HCT116 (cell line): ENCODE data around the gene KCNJ16. TPM values are rescaled to one million over a fixed set of nuclear protein-coding genes. Genes with fewer than 3 reads are reported as not detected.

Experiments
- ATAC-seq: fragments of 200-7000 bp; cut with Tn5 transposase; 2 replicates; pipeline ENCODE4 v1.9.1; 2020; ENCODE audit warnings: mild to moderate bottlenecking, moderate library complexity
- BruUV-seq: library from RNA; stranded (reverse); fragments of 400-500 nt; replicated peaks from 2 replicates; lab custom pipeline; 2021; lab: Mats Ljungman, UMichigan
- CTCF ChIA-PET: fragments of 300-600 bp; sonication (Branson Sonifier 250); formaldehyde crosslinking; loops from one replicate; lab custom pipeline; 2021; ENCODE audit warnings: antibody characterized with exemption; lab: Charles Lee
- POLR2A ChIA-PET: fragments of 300-600, 350-600 bp; sonication (Branson Sonifier 250); formaldehyde crosslinking; loops from one replicate; lab custom pipeline; 2021; ENCODE audit warnings: antibody characterized with exemption; lab: Charles Lee
- RAD21 ChIA-PET, 2 experiments: fragments of 300-600 bp; sonication (Branson Sonifier 250); formaldehyde crosslinking; loops; one replicate each; lab custom pipeline; 2023; ENCODE audit warnings: low total read pairs in 2 of 2; ENCODE audit not compliant: uncharacterized antibody in 2 of 2, unreplicated experiment in 2 of 2, low non-redundant PET in 1 of 2; lab: Charles Lee
- DNase-seq: peaks from one replicate; pipeline ENCODE4 v3.0.0-alpha.2; 2010; ENCODE audit warnings: low read depth, low spot score
- H2AFZ ChIP-seq: fragments of 200-600 bp; shearing (Covaris generic), sonication (generic); 2 replicates; pipeline ENCODE4 v1.6.1; 2017; ENCODE audit warnings: low read depth, mixed run types, mixed read lengths, antibody characterized with exemption, low read length; ENCODE audit not compliant: poor library complexity, severe bottlenecking
- H3K27ac ChIP-seq: 2 replicates; pipeline ENCODE4 v1.5.1; 2012; ENCODE audit warnings: low read depth, low read length
- H3K27me3 ChIP-seq: fragments of 200-600 bp; sonication (generic); 2 replicates; pipeline ENCODE4 v1.6.1; 2016; ENCODE audit warnings: mixed run types, low read length, mixed read lengths; ENCODE audit not compliant: insufficient read depth
- H3K36me3 ChIP-seq, 2 experiments: fragments of 200-500 bp in 1 of 2; fragments of 200-600 bp in 1 of 2; sonication (Bioruptor generic) in 1 of 2; sonication (generic) in 1 of 2; 2 replicates each; pipeline versions ENCODE4 v1.5.1 to v1.6.1; 2014 to 2016; ENCODE audit warnings: low read length in 2 of 2, inconsistent platforms in 1 of 2, mixed read lengths in 1 of 2, mixed run types in 1 of 2; ENCODE audit not compliant: insufficient read depth in 2 of 2, control insufficient read depth in 1 of 2
- H3K4me1 ChIP-seq, 2 experiments: fragments of 200-600 bp in 1 of 2; sonication (generic) in 1 of 2; 2 replicates each; pipeline versions ENCODE4 v1.5.1 to v1.6.1; 2012 to 2017; ENCODE audit warnings: low read length in 2 of 2, inconsistent platforms in 1 of 2, mild to moderate bottlenecking in 1 of 2, mixed read lengths in 1 of 2, mixed run types in 1 of 2, moderate library complexity in 1 of 2; ENCODE audit not compliant: insufficient read depth in 2 of 2, control insufficient read depth in 1 of 2
- H3K4me2 ChIP-seq: fragments of 200-600 bp; sonication (generic); 2 replicates; pipeline ENCODE4 v1.6.1; 2017; ENCODE audit warnings: mixed run types, low read length, mixed read lengths
- H3K4me3 ChIP-seq, 2 experiments: fragments of 200-600 bp in 1 of 2; sonication (generic) in 1 of 2; replicated peaks in 1 of 2; 2 replicates each; pipeline ENCODE4 v1.5.1; 2011 to 2016; ENCODE audit warnings: low read length in 2 of 2, control low read depth in 1 of 2, low read depth in 1 of 2, mild to moderate bottlenecking in 1 of 2, mixed read lengths in 1 of 2, mixed run types in 1 of 2
- H3K79me2 ChIP-seq: fragments of 200-600 bp; sonication (generic); 2 replicates; pipeline ENCODE4 v1.6.1; 2017; ENCODE audit warnings: mild to moderate bottlenecking, mixed run types, low read length, moderate library complexity, mixed read lengths; ENCODE audit not compliant: insufficient read depth
- H3K9ac ChIP-seq: fragments of 200-600 bp; sonication (generic); 2 replicates; pipeline ENCODE4 v1.6.1; 2016; ENCODE audit warnings: low read length, mixed read lengths
- H3K9me2 ChIP-seq: fragments of 200-600 bp; sonication (generic), shearing (Covaris generic); 2 replicates; pipeline ENCODE4 v1.6.1; 2017; ENCODE audit warnings: mixed run types, mild to moderate bottlenecking, moderate library complexity; ENCODE audit not compliant: insufficient read depth
- H3K9me3 ChIP-seq, 2 experiments: fragments of 200-500 bp in 1 of 2; fragments of 200-600 bp in 1 of 2; sonication (Bioruptor generic) in 1 of 2; sonication (generic) in 1 of 2; 2 replicates each; pipeline ENCODE4 v1.6.1; 2014 to 2017; ENCODE audit warnings: low read length in 2 of 2, mixed read lengths in 2 of 2, inconsistent platforms in 1 of 2, low read depth in 1 of 2, mild to moderate bottlenecking in 1 of 2, mixed run types in 1 of 2, moderate library complexity in 1 of 2; ENCODE audit not compliant: control insufficient read depth in 1 of 2, insufficient read depth in 1 of 2
- H4K20me1 ChIP-seq: fragments of 200-600 bp; sonication (generic), shearing (Covaris generic); 2 replicates; pipeline ENCODE4 v1.6.1; 2017; ENCODE audit warnings: mixed run types, mild to moderate bottlenecking, moderate library complexity; ENCODE audit not compliant: insufficient read depth
- ATF3 ChIP-seq: IDR thresholded peaks from 2 replicates; pipeline ENCODE4 v1.6.1; 2012
- CBX3 ChIP-seq: IDR thresholded peaks from 2 replicates; pipeline ENCODE4 v1.6.1; 2012; ENCODE audit warnings: low read depth
- CEBPB ChIP-seq: IDR thresholded peaks from 2 replicates; pipeline ENCODE4 v1.6.1; 2012; ENCODE audit warnings: low read depth
- CTCF ChIP-seq, 3 experiments: fragments of 200-600 bp in 1 of 3; sonication (generic) in 1 of 3; IDR thresholded peaks in 2 of 3; conservative IDR thresholded peaks in 1 of 3; 2 replicates each; pipeline ENCODE4 v1.5.1; 2012 to 2017; ENCODE audit warnings: low read depth in 2 of 3, low read length in 2 of 3, antibody characterized with exemption in 1 of 3, borderline replicate concordance in 1 of 3, control low read depth in 1 of 3, mild to moderate bottlenecking in 1 of 3, mixed read lengths in 1 of 3, mixed run types in 1 of 3, moderate library complexity in 1 of 3; ENCODE audit not compliant: insufficient read depth in 1 of 3
- EGR1 ChIP-seq: IDR thresholded peaks from 2 replicates; pipeline ENCODE4 v1.6.1; 2012; ENCODE audit warnings: low read depth
- ELF1 ChIP-seq: IDR thresholded peaks from 2 replicates; pipeline ENCODE4 v1.6.1; 2012; ENCODE audit warnings: low read depth, borderline replicate concordance
- EZH2phosphoT487 ChIP-seq: fragments of 200-600 bp; IDR thresholded peaks from 2 replicates; pipeline ENCODE4 v1.6.1; 2018; ENCODE audit warnings: antibody characterized with exemption, borderline replicate concordance
- POLR2A ChIP-seq: IDR thresholded peaks from 2 replicates; pipeline ENCODE4 v1.7.0; 2011; ENCODE audit warnings: borderline replicate concordance; ENCODE audit not compliant: insufficient read depth, insufficient read length; ENCODE audit errors: extremely low read depth
- RAD21 ChIP-seq: IDR thresholded peaks from 2 replicates; pipeline ENCODE4 v1.6.1; 2012; ENCODE audit warnings: low read depth, mild to moderate bottlenecking
- REST ChIP-seq: IDR thresholded peaks from 2 replicates; pipeline ENCODE4 v1.6.1; 2012; ENCODE audit warnings: low read depth
- TCF7L2 ChIP-seq: IDR thresholded peaks from 2 replicates; pipeline ENCODE4 v1.7.0; 2011; ENCODE audit warnings: borderline replicate concordance, inconsistent platforms; ENCODE audit not compliant: insufficient read depth, insufficient read length; ENCODE audit errors: extremely low read depth
- ZFX ChIP-seq: fragments of 450-650 bp; IDR thresholded peaks from 2 replicates; pipeline ENCODE4 v1.6.1; 2017
- intact Hi-C: fragments of 100-400 bp; cut with micrococcal nuclease; formaldehyde crosslinking; loops from 2 replicates; pipeline ENCODE4 v1.10.0; 2022
- total RNA-seq: library from RNA; stranded (reverse); gene quantifications from one replicate; pipeline ENCODE4 v1.2.1, GENCODE V29; 2021; ENCODE audit not compliant: unreplicated experiment

The KCNJ16 gene
- total RNA-seq, 1 experiment from 2014 or later = not detected

GRCh38 chr17:70119545-70119944 is 44.5 kb downstream of the KCNJ16 start:
- no peak for TF ChIP-seq CEBPB
- no peak for TF ChIP-seq CBX3
- TF ChIP-seq CTCF (IDR thresholded peaks at IDR 0.05 in 2 of 3, conservative IDR thresholded peaks at IDR 0.05 in 1 of 3; ENCODE audit: borderline replicate concordance in 1 of 3, insufficient read depth in 1 of 3, low read depth in 2 of 3, low read length in 2 of 3) = no peak
- no peak for TF ChIP-seq TCF7L2
- no peak for TF ChIP-seq RAD21
- no peak for TF ChIP-seq REST
- no peak for TF ChIP-seq POLR2A
- TF ChIP-seq ZFX = no peak
- no peak for TF ChIP-seq EGR1
- TF ChIP-seq ELF1 = no peak
- no peak for TF ChIP-seq ATF3
- TF ChIP-seq EZH2phosphoT487 = no peak
- ATAC-seq (no peak), DNase-seq (no peak)
- BruUV-seq = no TSS peak
- intact Hi-C loops = no loop called here
- H4K20me1 ChIP-seq = no peaks in the 10 kb centered on the region; the same call in 1 of the 2 replicates
- no peaks in the 10 kb centered on the region for H3K9me2 ChIP-seq
- H3K27me3 ChIP-seq = no peaks in the 10 kb centered on the region
- H3K4me2 ChIP-seq = no peak overlapping the region
- no peaks in the 10 kb centered on the region for H3K79me2 ChIP-seq
- H3K4me1 ChIP-seq = no peaks in the 10 kb centered on the region
- ChIA-PET CTCF (no interaction called here), RAD21 (no interaction called here), POLR2A (no interaction called here)
- peaks cover 7 to 11% of the 10 kb centered on the region in 2 experiments; a peak in 2 of 4 replicates for H3K9me3 ChIP-seq
- no peak overlapping the region for H2AFZ ChIP-seq
- no peak overlapping the region for H3K9ac ChIP-seq
- H3K36me3 ChIP-seq = no peaks in the 10 kb centered on the region
- no peak overlapping the region for H3K4me3 ChIP-seq
- H3K27ac ChIP-seq = no peak overlapping the region
